ENCODE data around the gene C1S.
"Not testable (repeated sequence)": the region's sequence is repeated elsewhere in the genome, so short reads cannot be mapped to it uniquely, and the experiment has no call there.

C1S gene

GRCh38 chr12:7046383-7047105, 14.0 kb upstream of the C1S start:
- TF ChIP-seq, protein P1, sequence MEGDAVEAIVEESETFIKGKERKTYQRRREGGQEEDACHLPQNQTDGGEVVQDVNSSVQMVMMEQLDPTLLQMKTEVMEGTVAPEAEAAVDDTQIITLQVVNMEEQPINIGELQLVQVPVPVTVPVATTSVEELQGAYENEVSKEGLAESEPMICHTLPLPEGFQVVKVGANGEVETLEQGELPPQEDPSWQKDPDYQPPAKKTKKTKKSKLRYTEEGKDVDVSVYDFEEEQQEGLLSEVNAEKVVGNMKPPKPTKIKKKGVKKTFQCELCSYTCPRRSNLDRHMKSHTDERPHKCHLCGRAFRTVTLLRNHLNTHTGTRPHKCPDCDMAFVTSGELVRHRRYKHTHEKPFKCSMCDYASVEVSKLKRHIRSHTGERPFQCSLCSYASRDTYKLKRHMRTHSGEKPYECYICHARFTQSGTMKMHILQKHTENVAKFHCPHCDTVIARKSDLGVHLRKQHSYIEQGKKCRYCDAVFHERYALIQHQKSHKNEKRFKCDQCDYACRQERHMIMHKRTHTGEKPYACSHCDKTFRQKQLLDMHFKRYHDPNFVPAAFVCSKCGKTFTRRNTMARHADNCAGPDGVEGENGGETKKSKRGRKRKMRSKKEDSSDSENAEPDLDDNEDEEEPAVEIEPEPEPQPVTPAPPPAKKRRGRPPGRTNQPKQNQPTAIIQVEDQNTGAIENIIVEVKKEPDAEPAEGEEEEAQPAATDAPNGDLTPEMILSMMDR (IDR thresholded peaks at IDR 0.05; ENCODE audit: low read length, missing control alignments), result no peak
- H3K4me3 ChIP-seq (replicated peaks; ENCODE audit: low read depth, low read length), result no peak overlapping the region
- DNase-seq (ENCODE audit: low read depth), result no peak

DNA sequence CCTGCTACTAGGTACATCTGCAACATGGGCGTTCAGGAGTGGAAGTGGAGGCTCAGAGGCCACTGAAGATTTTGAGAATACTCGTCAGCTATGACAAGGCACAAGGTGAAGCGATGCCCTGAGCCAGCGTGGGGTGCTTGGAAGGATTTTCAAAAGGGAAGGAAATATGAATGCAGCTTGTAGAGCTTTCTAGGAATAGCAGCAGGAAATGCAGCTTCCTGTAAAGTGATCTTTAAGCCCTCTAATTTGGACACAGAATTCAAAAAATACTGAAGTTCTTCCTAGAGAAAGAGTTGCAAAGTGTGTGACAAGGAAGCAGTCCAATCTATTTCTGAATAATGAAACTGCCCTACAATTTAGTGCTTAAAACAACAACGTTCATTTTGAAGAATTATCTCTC, 13.2 kb upstream of the C1S start:
- TF ChIP-seq, protein P1 (IDR thresholded peaks at IDR 0.05; ENCODE audit: low read length, missing control alignments), result no peak
- no peak overlapping the region for H3K4me3 ChIP-seq (replicated peaks; ENCODE audit: low read depth, low read length)
- peak; percentile 14 for DNase-seq (ENCODE audit: low read depth)

GRCh38 chr12:7049445-7049951, 11.0 kb upstream of the C1S start:
- not testable (repeated sequence) for DNase-seq (ENCODE audit: low read depth); H3K4me3 ChIP-seq (replicated peaks; ENCODE audit: low read depth, low read length)

DNA sequence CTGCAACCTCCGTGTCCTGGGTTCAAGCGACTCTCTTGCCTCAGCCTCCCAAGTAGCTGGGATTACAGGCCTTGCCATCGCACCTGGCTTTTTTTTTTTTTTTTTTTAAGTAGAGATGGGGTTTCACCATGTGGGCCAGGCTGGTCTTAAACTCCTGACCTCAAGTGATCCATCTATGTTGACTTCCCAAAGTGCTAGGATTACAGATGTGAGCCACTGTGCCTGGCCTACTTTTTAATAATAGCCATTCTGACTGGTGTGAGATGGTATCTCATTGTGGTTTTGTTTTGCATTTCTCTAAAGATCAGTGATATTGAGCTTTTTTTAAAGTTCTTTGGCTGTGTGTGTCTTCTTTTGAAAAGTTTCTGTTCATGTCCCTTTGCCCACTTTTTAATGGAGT, 10.5 kb upstream of the C1S start:
- not testable (repeated sequence) for H3K4me3 ChIP-seq (replicated peaks; ENCODE audit: low read depth, low read length); DNase-seq (ENCODE audit: low read depth)

DNA sequence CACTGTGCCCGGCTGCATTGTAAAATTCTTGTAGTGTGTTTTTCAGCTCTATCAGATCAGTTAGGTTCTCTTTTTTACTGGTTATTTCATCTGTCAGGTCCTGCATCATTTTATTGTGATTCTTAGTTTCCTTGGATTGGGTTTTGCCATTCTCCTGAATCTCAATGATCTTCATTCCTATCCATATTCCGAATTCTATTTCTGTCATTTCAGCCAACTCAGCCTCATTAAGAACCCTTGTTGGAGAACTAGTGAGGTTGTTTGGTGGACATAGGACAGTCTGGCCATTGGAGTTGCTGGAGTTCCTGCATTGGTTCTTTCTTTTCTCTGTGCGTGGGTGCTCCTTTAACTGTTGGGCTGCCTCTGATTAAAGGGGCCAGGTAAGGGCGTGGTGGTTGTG, 5.6 kb upstream of the C1S start:
- H3K4me3 ChIP-seq (replicated peaks; ENCODE audit: low read depth, low read length), result no peak overlapping the region
- DNase-seq (ENCODE audit: low read depth), result no peak
- TF ChIP-seq, protein P1 (IDR thresholded peaks at IDR 0.05; ENCODE audit: low read length, missing control alignments), result no peak

- DNase-seq (ENCODE audit: low read depth); H3K4me3 ChIP-seq (replicated peaks; ENCODE audit: low read depth, low read length): not testable (repeated sequence)
Observed at GRCh38 chr12:7055736-7056135, 4.8 kb upstream of the C1S start.

- no peak for DNase-seq (ENCODE audit: low read depth)
- no peak overlapping the region for H3K4me3 ChIP-seq (replicated peaks; ENCODE audit: low read depth, low read length)
- TF ChIP-seq, protein P1 (IDR thresholded peaks at IDR 0.05; ENCODE audit: low read length, missing control alignments), result no peak
Observed at GRCh38 chr12:7058163-7058845, 2.2 kb upstream of the C1S start.

DNA sequence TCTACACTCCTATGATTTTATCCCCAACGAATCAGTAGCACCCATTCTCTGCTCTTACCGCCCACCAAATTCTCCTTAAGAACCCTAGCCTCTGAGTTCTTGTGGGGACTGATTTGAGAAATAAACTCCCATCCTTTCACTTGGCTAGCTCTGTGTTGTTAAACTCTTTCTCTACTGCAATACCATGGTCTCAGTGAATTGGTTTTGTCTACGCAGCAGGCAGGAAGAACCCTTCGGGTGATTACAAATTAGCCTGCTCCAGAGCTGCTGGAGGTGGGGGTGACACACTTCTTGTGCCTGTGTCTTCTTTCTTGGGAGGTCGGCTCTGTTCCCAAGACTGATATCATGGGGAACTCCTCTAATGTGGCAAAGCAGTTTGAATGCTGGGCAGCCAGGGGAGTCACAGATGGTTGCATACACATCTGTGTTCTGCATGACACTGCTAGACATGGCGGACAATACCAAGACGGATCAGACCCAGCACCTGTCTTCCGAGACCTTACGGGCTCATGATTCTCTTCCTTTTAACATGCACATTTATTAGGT, 1.6 kb upstream of the C1S start:
- no peak overlapping the region for H3K4me3 ChIP-seq (replicated peaks; ENCODE audit: low read depth, low read length)
- DNase-seq (ENCODE audit: low read depth), result no peak
- TF ChIP-seq, protein P1 (IDR thresholded peaks at IDR 0.05; ENCODE audit: low read length, missing control alignments), result no peak
